Hematopoietic multipotent progenitor cell treated with erythropoietin and hydrocortisone succinate and interleukin-3 and kit ligand, for 17 days (in vitro differentiated cells): ENCODE measurements around the gene SAPCD1.

Experiments
- DNase-seq: peaks from one replicate; pipeline ENCODE4 v3.0.0-alpha.2; 2015; ENCODE audit warnings: low spot score

Gene SAPCD1

DNA sequence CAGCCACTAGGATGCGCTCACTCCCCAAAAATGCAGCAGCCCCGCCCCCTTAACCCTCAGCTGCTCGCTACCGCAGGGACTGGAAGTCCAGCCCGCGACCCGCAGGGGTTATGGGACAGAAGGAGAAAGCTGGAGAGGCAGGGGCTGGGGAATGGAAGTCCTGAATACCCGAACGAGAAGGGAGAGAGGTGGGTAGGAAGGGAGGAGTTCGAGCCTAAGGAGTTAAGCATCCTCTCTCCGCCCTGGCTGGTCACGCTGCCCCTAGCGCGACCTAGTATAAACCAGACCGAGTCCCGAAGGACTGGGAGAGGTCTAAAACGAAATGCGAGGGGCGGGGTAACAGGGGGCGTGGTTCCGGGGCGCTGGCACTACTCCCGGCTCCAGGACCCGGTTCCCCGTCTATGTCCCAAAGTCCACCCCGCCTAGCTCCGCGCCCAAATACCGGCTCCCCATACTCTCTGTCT, 32.9 kb upstream of the SAPCD1 start:
- peak; percentile 85 for DNase-seq

- peak; percentile 79 for DNase-seq
Observed at GRCh38 chr6:31729979-31730630, 32.4 kb upstream of the SAPCD1 start.

DNA sequence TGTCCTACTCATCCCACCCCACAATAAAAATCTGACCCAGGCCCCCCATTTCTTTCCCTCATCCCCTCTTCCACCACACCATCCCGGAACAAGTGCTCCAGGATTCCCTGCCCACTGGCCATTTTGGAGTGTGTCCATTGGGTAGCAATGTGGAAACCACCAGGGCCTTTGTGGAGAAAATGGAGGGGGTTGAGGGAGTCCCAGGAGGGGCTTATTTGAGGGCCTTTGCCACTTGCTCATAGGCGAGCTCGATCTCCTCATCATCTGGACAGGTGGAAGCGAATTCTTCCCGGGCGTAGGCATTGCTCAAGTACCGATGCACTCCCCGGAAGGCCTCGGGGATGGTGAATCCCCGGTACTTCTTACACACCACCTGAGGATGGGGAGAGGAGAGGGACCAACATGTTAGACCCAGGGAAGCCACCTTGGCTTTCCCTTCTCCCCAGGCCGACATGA, 31.8 kb upstream of the SAPCD1 start:
- DNase-seq: no peak

- DNase-seq: no peak
Observed at GRCh38 chr6:31732029-31732428, 30.4 kb upstream of the SAPCD1 start.

GRCh38 chr6:31733734-31734133, 28.7 kb upstream of the SAPCD1 start:
- DNase-seq: no peak

DNA sequence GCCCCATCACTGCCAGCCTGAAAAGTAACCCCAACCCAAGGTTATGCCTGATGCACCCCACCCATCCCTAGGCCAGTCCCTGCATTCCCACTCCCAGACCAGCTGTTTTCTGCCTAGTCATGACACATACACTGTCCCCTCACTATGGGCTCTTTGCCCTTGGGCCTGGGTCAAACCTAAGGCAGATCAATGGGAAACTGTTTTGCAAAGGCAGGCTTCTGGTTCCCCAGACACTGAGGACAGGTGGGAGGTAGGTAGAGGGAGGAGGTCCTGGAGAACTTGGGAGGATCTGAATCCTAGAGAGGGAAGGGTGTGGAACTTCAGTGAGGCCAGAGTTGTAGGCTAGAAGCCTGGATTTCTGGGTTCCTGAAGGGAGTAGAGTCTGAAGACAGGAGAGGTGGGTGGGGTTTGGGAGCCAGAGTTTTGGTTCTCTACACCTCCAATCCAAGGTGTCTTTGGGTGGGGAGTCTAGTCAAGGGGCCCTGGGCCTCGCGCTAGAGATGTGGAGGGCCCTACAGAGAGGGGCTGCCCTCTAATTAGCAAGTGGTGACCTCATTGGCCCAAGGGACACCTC, 28.1 kb upstream of the SAPCD1 start:
- DNase-seq: no peak

DNA sequence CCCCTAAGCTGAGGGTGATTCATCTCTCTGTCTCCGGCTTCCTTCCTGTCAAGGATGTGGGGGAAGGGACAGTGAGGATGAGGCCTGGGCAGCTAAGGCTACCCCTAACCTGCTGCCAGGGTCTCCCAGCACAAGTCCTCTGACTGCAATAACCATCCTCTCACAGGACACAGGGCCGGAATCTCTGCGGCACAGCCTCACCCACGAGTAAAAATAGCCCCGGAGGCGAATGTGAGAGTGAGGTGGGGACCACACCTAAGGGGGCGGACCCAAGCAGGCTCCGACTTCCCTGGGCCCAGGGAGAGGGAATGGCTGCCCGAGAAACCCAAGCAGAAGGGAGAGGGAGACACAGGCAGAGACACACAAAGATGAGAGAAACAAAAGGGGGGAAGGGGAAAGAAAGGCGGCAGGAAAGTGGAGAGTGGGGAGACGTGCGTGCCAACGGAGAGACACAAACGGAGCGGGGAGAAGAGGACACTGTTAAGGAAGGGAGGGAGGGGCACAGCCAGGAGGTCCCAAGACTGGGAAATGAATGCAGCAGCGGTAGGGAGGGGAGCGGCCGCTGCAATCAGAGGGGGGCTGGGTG, 27.5 kb upstream of the SAPCD1 start:
- peak; percentile 63 for DNase-seq

GRCh38 chr6:31736021-31736767, 26.3 kb upstream of the SAPCD1 start, which contains the start of gene CLIC1:
CLIC1 (minus strand) TSS chr6:31736530; CDS start chr6:31736300, 230 bp downstream.
- DNase-seq: peak; percentile 84

DNA sequence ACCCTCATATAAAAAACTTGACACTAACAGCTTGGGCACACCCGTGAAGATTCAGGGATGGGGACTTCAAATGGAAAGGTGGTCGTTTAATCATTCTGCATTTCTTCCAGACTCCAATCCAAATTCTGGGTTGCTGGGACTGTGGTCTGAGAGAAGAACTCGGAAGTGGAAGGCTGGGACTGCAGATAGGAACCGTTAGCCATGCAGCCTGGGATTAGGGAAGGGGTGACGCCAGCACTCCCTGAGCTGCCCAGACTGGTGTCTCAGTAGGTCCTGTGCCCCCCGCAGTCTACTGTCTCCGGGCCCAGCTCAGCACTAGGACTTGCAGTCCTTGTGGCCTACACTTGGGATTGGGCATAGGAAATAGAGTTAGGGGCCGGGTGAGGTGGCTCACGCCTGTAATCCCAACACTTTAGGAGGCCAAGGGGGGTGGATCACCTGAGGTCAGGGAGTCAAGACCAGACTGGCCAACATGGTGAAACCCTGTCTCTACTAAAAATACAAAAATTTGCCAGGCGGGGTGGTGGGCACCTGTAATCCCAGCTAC, 25.6 kb upstream of the SAPCD1 start:
- DNase-seq: no peak

DNA sequence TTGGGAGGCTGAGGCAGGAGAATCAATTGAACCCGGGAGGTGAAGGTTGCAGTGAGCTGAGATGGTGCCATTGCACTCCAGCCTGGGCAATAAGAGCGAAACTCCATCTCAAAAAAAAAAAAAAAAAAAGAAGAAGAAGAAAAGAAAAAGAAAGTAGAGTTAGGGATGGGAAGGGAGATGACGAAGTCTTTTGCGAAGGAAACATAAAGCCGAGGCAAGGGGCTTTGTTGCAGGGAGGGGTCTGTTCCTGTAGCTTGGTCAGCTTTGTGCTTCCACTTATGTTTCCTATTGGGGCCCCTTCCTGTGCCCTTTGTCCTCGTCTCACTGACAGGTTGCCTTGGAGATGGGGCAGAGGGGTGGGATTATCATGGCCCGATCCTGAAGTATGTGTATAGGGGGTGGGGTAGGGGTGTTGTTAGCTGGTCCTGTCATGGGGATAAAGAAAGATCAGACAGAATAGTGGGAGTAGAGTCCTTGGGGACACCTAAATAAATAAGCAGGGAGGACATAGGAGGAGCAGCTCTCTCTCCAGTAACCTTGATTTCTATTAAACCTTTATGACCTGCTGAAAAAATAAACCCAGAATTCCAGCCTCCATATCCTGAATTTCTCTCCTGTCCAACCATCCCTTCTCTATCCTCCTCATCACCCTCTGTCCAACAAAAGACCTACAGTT, 25.0 kb upstream of the SAPCD1 start:
- no peak for DNase-seq

DNA sequence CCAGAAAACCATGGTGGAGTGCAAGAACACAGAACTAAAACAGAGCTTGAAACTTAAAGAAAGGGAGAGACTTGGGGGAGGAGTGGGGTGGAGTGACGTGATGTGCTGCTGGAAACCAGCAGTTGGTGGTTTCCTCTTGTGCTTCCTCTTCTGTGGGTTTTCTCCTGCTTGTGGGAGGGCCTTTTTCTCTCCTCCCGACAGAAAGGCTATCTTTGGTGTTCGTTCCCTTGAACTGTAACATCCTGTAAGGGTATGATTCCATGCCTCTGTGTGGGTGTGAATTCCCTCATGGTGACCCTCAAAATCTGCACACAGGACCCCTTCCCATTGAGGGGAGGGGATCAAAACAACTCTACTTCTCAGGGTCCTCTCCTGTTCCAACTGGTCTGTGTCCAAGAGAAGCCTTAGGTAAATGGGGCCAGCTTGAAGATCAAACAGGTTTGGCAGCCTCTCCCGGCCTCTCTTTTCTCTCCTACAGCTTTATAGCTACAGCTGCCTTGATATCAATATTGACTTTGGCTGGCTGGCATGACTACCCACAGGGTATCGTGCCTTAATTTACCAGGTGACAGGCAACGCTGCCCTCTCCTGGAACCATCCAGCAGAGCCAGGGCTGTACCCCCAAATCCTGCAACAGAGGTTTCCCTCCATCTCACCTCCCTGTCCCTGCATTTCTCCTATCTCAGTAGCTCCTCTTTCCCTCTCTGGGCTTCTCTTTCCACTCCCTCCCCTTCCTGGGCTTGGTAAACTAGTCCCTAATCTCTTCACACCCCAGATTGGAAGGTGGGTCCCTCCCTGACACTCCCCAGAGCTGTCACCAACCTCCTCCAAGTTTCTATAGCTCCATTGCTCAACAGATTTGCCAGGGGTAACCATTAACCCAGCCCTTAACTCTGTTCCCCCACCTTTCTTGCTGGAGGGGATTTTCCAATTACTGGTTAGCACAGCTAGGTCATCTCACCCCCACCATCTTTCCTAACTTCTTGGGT, 24.2 kb upstream of the SAPCD1 start:
- DNase-seq: peak; percentile 66

DNA sequence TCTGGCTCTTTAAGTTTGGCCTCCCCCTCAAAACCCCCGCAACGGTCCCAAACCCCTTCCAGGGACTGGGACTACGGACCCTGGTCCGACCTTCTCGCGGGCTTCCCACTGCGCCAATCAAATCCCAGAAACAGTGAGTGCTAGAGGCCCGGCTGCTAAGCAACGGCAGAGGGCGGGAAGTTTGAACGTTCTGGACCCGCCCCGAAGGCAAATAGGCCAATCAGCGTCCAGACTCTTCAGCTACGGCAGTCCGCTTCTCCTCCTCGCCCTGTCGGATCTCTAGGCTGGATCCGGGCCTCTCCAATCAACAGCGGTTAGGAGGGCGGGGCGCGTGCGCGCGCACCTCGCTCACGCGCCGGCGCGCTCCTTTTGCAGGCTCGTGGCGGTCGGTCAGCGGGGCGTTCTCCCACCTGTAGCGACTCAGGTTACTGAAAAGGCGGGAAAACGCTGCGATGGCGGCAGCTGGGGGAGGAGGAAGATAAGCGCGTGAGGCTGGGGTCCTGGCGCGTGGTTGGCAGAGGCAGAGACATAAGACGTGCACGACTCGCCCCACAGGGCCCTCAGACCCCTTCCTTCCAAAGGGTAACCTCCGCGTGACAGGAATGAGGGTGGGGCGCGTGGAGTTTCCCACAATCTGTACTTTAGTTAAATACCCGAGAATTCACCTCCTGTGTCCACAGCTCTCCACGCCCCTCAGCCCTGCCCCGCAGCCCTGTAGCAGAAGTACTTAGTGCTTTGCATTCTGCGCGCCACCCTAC, 22.6 kb upstream of the SAPCD1 start, which contains the start of gene MSH5:
TSS of gene MSH5 (plus strand) at position 367 of the 758 bp plus-strand sequence. CDS start 462 bp downstream, outside the sequence.
- peak; percentile 98 for DNase-seq

DNA sequence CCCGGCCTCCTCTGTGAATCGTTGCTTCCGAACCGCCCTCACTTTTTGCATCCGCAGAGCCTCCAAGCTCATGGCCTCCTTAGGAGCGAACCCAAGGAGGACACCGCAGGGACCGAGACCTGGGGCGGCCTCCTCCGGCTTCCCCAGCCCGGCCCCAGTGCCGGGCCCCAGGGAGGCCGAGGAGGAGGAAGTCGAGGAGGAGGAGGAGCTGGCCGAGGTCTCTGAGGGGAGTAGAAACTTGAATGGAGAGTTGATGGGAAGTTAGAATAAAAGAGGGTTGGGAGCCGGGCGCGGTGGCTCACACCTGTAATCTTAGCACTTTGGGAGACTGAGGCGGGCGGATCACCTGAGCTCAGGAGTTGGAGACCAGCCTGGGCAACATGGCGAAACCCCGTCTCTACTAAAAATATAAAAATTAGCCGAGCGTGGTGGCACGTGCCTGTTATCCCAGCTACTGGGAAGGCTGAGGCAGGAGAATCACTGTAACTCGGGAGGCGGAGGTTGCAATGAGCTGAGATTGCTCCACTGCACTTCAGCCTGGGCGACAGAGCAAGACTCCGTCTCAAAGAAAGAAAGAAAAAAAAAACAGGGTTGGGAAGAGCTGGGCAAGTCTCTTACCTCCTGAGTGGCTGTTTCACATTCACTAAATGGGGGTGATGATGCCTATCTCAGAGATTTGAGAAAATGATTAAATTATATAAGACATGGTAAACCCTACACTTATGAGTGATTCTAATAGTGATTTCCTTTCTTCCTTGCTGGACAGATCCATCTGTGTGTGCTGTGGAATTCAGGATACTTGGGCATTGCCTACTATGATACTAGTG, 21.8 kb upstream of the SAPCD1 start:
- no peak for DNase-seq

DNA sequence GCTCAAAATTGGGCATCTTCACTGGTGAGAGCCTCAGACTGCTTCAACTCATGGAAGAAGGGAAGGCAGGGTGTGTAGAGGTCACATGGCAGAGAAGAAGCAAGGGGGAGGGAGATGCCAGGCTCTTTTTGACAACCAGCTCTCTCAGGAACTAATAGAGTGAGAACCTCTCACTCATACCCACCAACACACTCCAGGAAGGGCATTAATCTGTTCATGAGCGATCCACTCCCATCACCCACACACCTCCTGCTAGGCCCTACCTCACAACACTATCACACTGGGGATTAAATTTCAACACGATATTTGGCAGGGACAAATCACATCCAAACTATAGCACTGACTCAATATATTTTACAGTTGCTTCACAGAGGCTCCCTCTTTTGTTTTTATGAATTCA, 20.6 kb upstream of the SAPCD1 start:
- no peak for DNase-seq

DNA sequence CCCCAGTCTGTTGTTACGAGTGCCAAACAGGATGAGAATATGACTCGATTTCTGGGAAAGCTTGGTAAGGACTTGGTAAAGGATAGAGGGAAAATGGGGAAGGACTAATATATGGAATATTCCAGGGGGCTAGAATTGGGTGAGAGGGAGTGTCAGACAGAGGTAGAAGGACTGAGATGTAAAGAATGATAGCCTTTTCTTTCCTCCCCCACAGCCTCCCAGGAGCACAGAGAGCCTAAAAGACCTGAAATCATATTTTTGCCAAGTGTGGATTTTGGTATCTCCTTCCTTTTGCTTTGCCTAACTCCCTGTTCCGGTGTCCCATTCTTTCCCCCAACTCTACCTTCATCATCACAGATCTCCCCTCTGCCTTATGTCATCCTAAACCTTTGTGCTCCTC, 19.6 kb upstream of the SAPCD1 start:
- no peak for DNase-seq

GRCh38 chr6:31744422-31744821, 18.0 kb upstream of the SAPCD1 start:
- DNase-seq: no peak

- DNase-seq: no peak
Observed at GRCh38 chr6:31749301-31750036, 13.0 kb upstream of the SAPCD1 start.

GRCh38 chr6:31750411-31751022, 11.9 kb upstream of the SAPCD1 start:
- DNase-seq: no peak
